Upper lobe of left lung (tissue), 4 donors: ENCODE measurements around the gene MSI2.

Source experiments
- CTCF ChIP-seq, 6 experiments: fragments of 450-650 bp in 4 of 6; fragments of 200-600 bp in 2 of 6; sonication (generic) in 2 of 6; IDR thresholded peaks; one replicate each; pipeline ENCODE4 v1.5.1; 2016 to 2019; ENCODE audit warnings: antibody characterized with exemption in 6 of 6
- POLR2A ChIP-seq, 4 donors: fragments of 450-650 bp; IDR thresholded peaks; one replicate each; pipeline ENCODE4 v1.5.1; 2016 to 2017; ENCODE audit warnings: antibody characterized with exemption in 4 of 4, mild to moderate bottlenecking in 2 of 4

- TF ChIP-seq CTCF (IDR thresholded peaks at IDR 0.05) = no peak
- TF ChIP-seq POLR2A (IDR thresholded peaks at IDR 0.05) = no peak
These were observed 147.8 kb downstream of the MSI2 start for GRCh38 chr17:57404073-57404472.
